T-helper 22 cell (primary cell): ENCODE measurements around the gene MARCO.

Experiments used
- DNase-seq: peaks from one replicate; pipeline ENCODE4 v3.0.0-alpha.2; 2020; ENCODE audit warnings: low read depth

The MARCO gene

GRCh38 chr2:118942031-118942430 lies at the start of gene MARCO:
MARCO (plus strand) TSS chr2:118942194; CDS start chr2:118942301, 107 bp downstream.
- DNase-seq = no peak

GRCh38 chr2:118893100-118893499 lies 48.9 kb upstream of the MARCO start:
- no peak for DNase-seq

GRCh38 chr2:118902266-118903028 lies 39.5 kb upstream of the MARCO start:
- DNase-seq = no peak

- DNase-seq = no peak
Measured at GRCh38 chr2:118903029-118903351, 39.0 kb upstream of the MARCO start.

GRCh38 chr2:118903551-118904479 lies 38.2 kb upstream of the MARCO start:
- DNase-seq = no peak

- no peak for DNase-seq
Measured at GRCh38 chr2:118905206-118905605, 36.8 kb upstream of the MARCO start.

- DNase-seq = no peak
Measured at GRCh38 chr2:118906186-118906585, 35.8 kb upstream of the MARCO start.

DNA sequence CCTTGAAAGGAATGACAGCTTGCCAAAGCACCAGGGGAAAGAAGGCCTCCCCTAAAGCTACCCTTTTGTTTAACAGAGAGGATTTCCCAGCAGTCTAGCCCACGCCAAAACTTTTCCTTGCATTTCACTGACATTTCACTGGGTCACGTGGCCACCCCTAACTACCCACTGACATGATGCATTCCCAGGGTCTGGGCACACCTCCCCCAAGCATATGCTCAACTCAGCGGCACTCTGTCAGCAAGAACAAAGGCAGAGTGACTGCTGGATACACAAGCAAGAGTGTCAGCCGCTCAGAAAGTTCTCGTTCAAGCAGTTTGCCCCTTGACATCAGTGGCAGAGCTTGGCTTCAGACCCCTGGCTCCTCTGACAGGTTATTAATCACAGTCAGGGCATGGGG lies 34.2 kb upstream of the MARCO start:
- DNase-seq = no peak

GRCh38 chr2:118909191-118909590 lies 32.8 kb upstream of the MARCO start:
- DNase-seq = no peak

GRCh38 chr2:118911166-118911856 lies 30.7 kb upstream of the MARCO start:
- DNase-seq = no peak

DNA sequence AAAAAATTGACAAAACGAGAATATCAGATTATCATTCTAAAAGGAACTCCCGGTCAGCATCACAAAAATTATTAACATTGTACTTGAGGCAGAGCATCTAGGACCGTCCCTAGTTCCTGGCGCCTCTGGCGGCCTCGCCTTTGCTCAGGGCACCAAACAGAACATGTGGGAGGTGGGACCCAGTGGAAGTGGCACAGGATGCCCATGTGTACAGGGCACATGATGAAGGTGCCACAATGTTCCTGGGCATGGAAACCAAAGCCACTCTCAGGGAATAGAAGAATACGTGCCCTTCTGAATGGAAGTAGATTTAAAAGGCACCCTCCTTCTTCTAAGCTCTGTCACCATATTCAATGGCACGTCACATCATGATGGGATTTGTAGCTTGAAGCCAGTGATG lies 30.1 kb upstream of the MARCO start:
- no peak for DNase-seq

GRCh38 chr2:118913131-118913802 lies 28.7 kb upstream of the MARCO start:
- no peak for DNase-seq

- DNase-seq = no peak
Measured at GRCh38 chr2:118913803-118914645, 28.0 kb upstream of the MARCO start.

DNA sequence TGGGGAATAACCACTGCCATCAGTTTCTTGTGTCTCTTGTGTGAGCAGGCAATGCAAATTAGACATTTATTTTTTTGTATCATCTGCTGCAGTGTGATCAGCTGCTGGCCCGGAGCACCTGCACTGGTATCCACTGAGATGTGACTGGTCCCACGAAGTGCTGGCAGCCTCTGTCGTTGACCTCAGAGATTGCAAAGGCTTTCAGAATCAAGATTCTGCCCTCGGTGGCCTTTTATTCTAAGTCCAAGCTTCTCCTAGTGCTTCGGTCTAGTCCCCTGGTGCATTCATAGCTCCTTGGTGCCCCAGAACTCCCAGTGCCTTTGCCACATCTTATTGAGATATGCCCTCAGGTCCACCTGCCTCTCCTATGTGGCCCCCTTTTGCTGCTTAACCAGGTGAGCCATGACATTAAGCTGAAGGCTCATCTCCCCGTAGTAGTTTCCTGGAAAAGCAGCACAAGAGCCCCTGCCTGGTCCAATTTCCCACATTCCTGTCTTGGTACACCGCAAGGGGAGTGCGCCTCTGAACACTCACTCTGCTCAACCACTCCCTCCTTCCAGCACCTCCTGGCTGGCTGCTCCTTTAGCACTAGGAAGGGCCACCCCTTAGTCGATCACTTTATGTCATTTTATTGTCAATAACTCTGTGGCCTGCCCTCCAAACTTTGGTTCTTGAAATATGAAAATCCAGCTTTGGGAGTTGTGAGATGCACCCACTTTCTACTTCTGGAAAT lies 27.1 kb upstream of the MARCO start:
- no peak for DNase-seq

DNA sequence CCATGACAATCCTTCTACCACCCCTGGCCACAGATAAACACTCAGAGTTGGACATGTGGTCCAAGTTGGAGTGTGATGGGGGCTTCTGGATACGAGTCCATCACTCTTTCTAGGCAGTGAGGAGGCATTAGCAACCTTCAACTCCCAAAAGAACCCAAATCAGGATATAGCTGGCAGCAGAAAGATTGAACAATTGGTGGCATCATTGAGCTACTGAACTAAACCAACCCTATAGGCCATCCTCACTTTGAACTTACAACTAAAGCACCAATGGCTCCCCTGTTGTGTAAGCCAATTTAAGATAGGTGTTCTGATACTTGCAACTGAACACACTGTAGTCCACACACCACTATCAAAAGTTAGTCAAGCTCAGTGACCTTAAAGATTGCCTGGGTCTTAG lies 24.0 kb upstream of the MARCO start:
- no peak for DNase-seq

- no peak for DNase-seq
Measured at GRCh38 chr2:118921646-118922045, 20.3 kb upstream of the MARCO start.

DNA sequence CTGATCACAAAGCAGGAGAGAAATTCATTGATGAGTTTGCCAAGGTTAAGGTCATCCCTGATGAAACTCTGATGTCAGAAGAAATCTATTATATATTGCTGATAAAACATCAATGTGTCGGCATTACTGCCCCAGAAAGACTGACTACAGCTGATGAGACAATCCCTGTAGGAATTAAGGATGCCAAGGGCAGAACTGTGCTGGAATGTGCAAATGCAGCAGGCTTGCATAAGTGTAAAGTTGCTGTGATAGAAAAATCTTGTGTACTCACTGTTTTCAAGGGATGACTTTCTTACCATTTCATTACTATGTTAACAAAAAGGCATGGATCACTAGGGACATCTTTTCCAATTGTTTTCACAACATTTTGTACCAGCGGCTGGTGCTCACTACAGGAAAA lies 19.7 kb upstream of the MARCO start:
- DNase-seq = no peak

- no peak for DNase-seq
Measured at GRCh38 chr2:118923371-118923770, 18.6 kb upstream of the MARCO start.

GRCh38 chr2:118925476-118925875 lies 16.5 kb upstream of the MARCO start:
- DNase-seq = no peak

DNA sequence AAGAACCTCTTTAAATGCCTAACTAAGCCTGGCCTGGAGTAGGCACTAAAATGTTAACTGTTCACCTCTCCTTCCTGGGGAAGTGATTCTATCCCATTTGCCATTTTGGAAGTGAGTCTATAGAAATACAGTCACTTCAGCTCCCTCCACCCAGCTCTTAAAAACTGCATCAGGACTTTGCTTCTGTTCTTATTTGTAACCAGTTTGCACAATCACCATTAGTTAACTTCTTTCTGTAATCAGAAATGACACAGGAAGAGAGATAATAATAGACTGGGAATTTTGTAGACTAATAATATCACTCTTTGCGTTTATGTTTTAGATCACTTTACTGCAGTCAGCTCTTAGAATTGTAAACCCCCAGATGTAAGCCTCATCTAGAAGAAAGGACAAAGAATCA lies 16.0 kb upstream of the MARCO start:
- no peak for DNase-seq

- no peak for DNase-seq
Measured at GRCh38 chr2:118929059-118929458, 12.9 kb upstream of the MARCO start.
